ENCODE data around the gene LUZP2. TPM values are rescaled to one million over a fixed set of nuclear protein-coding genes. Genes with fewer than 3 reads are reported as not detected.

The LUZP2 gene
- polyA plus RNA-seq, 1 donor from 2014 or later: 15.5 TPM

- Histone ChIP-seq H3K79me2 (replicated peaks; ENCODE audit: insufficient read depth, low read length) (no peaks in the 10 kb centered on the region), H4K20me1 (ENCODE audit: insufficient read depth) (no peaks in the 10 kb centered on the region), H3K27ac (ENCODE audit: low read length) (no peak overlapping the region), H3K9me2 (ENCODE audit: insufficient read depth, low read length) (no peaks in the 10 kb centered on the region), H3F3A (ENCODE audit: insufficient read depth, low read length, poor library complexity, severe bottlenecking) (peaks cover 5% of the 10 kb centered on the region), H2AFZ (ENCODE audit: low read depth, low read length) (no peak overlapping the region), H3K9ac (ENCODE audit: low read length) (no peak overlapping the region), H3K27me3 (ENCODE audit: insufficient read depth, low read depth, low read length) (no peaks in the 10 kb centered on the region), H3K9me3 (ENCODE audit: low read length) (no peaks in the 10 kb centered on the region), H3K4me3 (ENCODE audit: low read length) (no peak overlapping the region), H3K36me3 (ENCODE audit: insufficient read depth, low read length) (no peaks in the 10 kb centered on the region), H3K4me2 (ENCODE audit: low read length) (no peak overlapping the region)
- TF ChIP-seq CTCF (IDR thresholded peaks at IDR 0.05; ENCODE audit: poor library complexity, severe bottlenecking): no peak
- no peak for TF ChIP-seq RAD21 (conservative IDR thresholded peaks at IDR 0.05)
- TF ChIP-seq POLR2AphosphoS5 (IDR thresholded peaks at IDR 0.05): no peak
- TF ChIP-seq MXI1 (conservative IDR thresholded peaks at IDR 0.05; ENCODE audit: poor library complexity, severe bottlenecking): no peak
- no peak for TF ChIP-seq EP300 (conservative IDR thresholded peaks at IDR 0.05; ENCODE audit: poor library complexity, severe bottlenecking)
- no peak for TF ChIP-seq EZH2 (IDR thresholded peaks at IDR 0.05; ENCODE audit: borderline replicate concordance, insufficient read depth, low read length, poor library complexity, severe bottlenecking)
- TF ChIP-seq TAF1 (IDR thresholded peaks at IDR 0.05; ENCODE audit: low read depth): no peak
- TF ChIP-seq REST (IDR thresholded peaks at IDR 0.05; ENCODE audit: borderline replicate concordance): no peak
- TF ChIP-seq SMC3 (conservative IDR thresholded peaks at IDR 0.05; ENCODE audit: poor library complexity): no peak
Measured at GRCh38 chr11:25068451-25068850, 571.6 kb downstream of the LUZP2 start.

GRCh38 chr11:25094085-25094802, 597.4 kb downstream of the LUZP2 start:
- no peak overlapping the region for H2AFZ ChIP-seq (ENCODE audit: low read depth, low read length)
- H3K9me3 ChIP-seq (ENCODE audit: low read length): no peaks in the 10 kb centered on the region
- H3K27me3 ChIP-seq (ENCODE audit: insufficient read depth, low read depth, low read length): no peaks in the 10 kb centered on the region
- TF ChIP-seq EP300 (conservative IDR thresholded peaks at IDR 0.05; ENCODE audit: poor library complexity, severe bottlenecking): no peak
- TF ChIP-seq REST (IDR thresholded peaks at IDR 0.05; ENCODE audit: borderline replicate concordance): no peak
- no peak for TF ChIP-seq SMC3 (conservative IDR thresholded peaks at IDR 0.05; ENCODE audit: poor library complexity)
- TF ChIP-seq TAF1 (IDR thresholded peaks at IDR 0.05; ENCODE audit: low read depth): no peak
- no peak for TF ChIP-seq POLR2AphosphoS5 (IDR thresholded peaks at IDR 0.05)
- TF ChIP-seq RAD21 (conservative IDR thresholded peaks at IDR 0.05): no peak
- no peak for TF ChIP-seq CTCF (IDR thresholded peaks at IDR 0.05; ENCODE audit: poor library complexity, severe bottlenecking)
- no peak for TF ChIP-seq MXI1 (conservative IDR thresholded peaks at IDR 0.05; ENCODE audit: poor library complexity, severe bottlenecking)
- TF ChIP-seq EZH2 (IDR thresholded peaks at IDR 0.05; ENCODE audit: borderline replicate concordance, insufficient read depth, low read length, poor library complexity, severe bottlenecking): no peak
- no peaks in the 10 kb centered on the region for H4K20me1 ChIP-seq (ENCODE audit: insufficient read depth)
- no peaks in the 10 kb centered on the region for H3K79me2 ChIP-seq (replicated peaks; ENCODE audit: insufficient read depth, low read length)
- H3F3A ChIP-seq (ENCODE audit: insufficient read depth, low read length, poor library complexity, severe bottlenecking): no peaks in the 10 kb centered on the region
- H3K4me2 ChIP-seq (ENCODE audit: low read length): no peak overlapping the region
- H3K9ac ChIP-seq (ENCODE audit: low read length): no peak overlapping the region
- no peak overlapping the region for H3K4me3 ChIP-seq (ENCODE audit: low read length)
- H3K36me3 ChIP-seq (ENCODE audit: insufficient read depth, low read length): no peaks in the 10 kb centered on the region
- no peak overlapping the region for H3K27ac ChIP-seq (ENCODE audit: low read length)
- H3K9me2 ChIP-seq (ENCODE audit: insufficient read depth, low read length): no peaks in the 10 kb centered on the region

Measured in neural cell (in vitro differentiated cells).